Kidney epithelial cell (primary cell): ENCODE results near the gene ARMS2. TPM values are rescaled to one million over a fixed set of nuclear protein-coding genes. Genes with fewer than 3 reads are reported as not detected.

Experiments
- DNase-seq: peaks from one replicate; pipeline ENCODE4 v3.0.0-alpha.2; 2010; ENCODE audit warnings: low read depth
- H3K27me3 ChIP-seq: 2 replicates; pipeline ENCODE4 v1.6.0; 2011; ENCODE audit warnings: low read length; ENCODE audit not compliant: control insufficient read depth, insufficient read depth
- H3K36me3 ChIP-seq: 2 replicates; pipeline ENCODE4 v1.5.1; 2011; ENCODE audit warnings: low read length; ENCODE audit not compliant: control insufficient read depth, insufficient read depth
- H3K4me3 ChIP-seq: 2 replicates; pipeline ENCODE4 v1.5.1; 2011; ENCODE audit warnings: low read depth, mild to moderate bottlenecking, control low read depth, low read length
- total RNA-seq: library from RNA; depleted of rRNA; stranded (reverse); fragments of >200 nt; gene quantifications from 2 replicates; pipeline ENCODE4 v1.2.3, GENCODE V29; 2015
- TF ChIP-seq, protein P1 (sequence below): IDR thresholded peaks from 2 replicates; pipeline ENCODE4 v1.5.1; 2011; ENCODE audit warnings: mild to moderate bottlenecking, moderate library complexity, low read length, control low read depth, inconsistent platforms; ENCODE audit not compliant: insufficient read depth, poor library complexity, severe bottlenecking

Gene ARMS2
- total RNA-seq, 1 donor from 2014 or later, result not detected

DNA sequence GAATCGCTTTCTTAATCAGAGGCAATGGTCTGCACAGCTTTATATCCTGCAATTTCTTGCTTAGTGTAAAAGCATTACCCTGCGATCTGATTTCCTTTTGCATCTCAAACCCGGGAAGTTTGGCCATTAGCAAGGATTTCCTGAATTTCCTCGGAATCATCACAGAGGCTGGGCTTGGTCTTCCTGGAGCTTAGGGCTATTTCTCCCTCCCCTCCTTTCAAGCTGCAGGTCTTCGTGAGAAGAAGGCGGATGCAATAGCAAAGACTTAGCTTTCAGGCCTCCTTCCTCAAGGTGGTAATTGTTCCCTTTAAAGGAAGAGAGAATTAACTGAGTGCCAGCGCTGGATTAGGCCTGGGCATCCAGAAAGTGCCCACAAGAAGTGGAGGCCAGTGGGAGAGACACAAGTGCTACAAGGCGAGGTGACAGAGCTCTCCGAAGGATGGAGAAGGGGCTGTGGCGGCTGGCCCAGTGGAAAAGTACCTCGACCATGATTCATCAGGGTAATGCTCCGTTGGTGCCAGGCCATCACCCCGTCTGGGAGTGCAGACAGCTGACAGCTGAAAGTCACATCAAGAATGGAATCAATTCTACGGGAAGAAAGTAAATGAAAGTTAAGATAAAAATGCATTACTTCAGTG lies 4.0 kb upstream of the ARMS2 start:
- Histone ChIP-seq H3K36me3 (no peaks in the 10 kb centered on the region), H3K27me3 (no peaks in the 10 kb centered on the region), H3K4me3 (no peak overlapping the region)
- TF ChIP-seq, protein P1, sequence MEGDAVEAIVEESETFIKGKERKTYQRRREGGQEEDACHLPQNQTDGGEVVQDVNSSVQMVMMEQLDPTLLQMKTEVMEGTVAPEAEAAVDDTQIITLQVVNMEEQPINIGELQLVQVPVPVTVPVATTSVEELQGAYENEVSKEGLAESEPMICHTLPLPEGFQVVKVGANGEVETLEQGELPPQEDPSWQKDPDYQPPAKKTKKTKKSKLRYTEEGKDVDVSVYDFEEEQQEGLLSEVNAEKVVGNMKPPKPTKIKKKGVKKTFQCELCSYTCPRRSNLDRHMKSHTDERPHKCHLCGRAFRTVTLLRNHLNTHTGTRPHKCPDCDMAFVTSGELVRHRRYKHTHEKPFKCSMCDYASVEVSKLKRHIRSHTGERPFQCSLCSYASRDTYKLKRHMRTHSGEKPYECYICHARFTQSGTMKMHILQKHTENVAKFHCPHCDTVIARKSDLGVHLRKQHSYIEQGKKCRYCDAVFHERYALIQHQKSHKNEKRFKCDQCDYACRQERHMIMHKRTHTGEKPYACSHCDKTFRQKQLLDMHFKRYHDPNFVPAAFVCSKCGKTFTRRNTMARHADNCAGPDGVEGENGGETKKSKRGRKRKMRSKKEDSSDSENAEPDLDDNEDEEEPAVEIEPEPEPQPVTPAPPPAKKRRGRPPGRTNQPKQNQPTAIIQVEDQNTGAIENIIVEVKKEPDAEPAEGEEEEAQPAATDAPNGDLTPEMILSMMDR, result no peak
- DNase-seq, result no peak

DNA sequence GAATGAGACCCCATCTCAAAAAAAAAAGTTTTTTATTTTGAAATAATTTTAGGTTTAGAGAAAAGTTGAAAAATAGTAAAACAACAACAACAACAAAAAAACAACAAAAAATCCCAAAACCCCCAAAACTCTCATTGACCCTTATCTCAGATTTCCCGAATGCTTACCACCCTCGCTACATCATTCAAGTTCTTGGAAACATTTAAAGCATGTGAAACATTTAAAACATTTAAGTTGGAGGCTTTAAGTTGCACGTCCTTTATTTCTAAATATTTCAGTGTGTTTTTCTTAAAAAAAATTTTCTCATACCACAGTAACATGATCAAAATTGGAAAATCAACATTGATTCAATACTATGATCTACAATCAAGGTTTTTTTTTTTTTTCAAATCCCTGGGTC lies 382 bp upstream of the ARMS2 start:
- Histone ChIP-seq H3K27me3 (no peaks in the 10 kb centered on the region), H3K4me3 (no peak overlapping the region), H3K36me3 (no peaks in the 10 kb centered on the region)
- no peak for DNase-seq
- TF ChIP-seq, protein P1, result no peak

DNA sequence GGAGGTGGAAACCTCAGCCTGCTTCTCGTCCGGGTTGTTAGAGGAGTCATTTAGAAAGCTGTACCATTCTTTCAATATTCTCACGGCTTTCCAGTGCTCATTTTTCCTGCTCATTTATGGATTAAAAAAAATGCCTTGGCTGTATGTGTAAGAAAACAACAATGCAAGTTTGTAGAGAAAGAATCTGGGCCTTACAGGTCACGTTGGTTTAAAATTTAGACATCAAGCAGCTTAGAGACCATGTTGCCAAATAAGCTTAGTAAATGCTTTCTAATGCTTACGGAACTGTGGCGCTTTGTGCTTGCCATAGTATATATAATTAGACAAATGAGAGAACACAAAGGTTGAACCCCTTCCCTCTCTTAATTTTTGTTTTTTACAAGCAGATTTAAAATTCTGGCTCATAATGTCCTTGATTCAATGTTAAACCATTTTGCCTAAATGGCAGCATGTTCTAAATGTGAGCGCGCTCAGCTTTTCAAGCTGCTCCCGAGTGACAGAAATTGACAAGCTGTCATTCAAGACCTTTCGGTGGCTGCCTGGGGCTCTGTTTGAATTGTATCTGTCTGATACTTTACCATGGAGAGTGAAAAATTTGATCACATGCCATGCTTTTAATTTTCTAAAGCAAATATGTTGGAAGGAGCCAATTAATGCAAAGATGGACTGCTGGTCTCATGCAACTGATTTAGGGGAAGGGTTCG lies 1.1 kb downstream of the ARMS2 start:
- TF ChIP-seq, protein P1, result no peak
- H3K36me3 ChIP-seq, result no peaks in the 10 kb centered on the region
- H3K27me3 ChIP-seq, result no peaks in the 10 kb centered on the region
- DNase-seq, result no peak
- no peak overlapping the region for H3K4me3 ChIP-seq

DNA sequence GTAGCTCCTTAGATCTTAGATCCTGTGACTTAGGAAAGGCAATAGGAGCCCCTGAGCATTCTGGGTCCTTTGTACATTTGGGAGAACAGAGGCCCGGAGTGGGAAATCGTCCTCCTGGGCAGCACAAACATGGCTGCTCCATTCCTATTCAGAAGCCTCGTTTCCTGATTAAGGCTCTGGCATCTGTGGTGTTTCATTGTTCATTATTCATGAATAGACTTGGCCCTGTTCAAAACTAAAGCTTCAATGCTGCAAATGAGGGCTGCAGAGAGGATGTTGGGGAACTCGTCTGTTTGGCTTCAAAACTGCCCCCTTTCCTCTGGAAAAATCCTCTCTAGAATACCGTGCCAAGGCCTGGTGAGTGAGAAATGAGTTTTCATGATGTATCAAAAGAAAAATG lies 3.5 kb downstream of the ARMS2 start:
- TF ChIP-seq, protein P1, result no peak
- peaks cover 2% of the 10 kb centered on the region for H3K27me3 ChIP-seq

DNA sequence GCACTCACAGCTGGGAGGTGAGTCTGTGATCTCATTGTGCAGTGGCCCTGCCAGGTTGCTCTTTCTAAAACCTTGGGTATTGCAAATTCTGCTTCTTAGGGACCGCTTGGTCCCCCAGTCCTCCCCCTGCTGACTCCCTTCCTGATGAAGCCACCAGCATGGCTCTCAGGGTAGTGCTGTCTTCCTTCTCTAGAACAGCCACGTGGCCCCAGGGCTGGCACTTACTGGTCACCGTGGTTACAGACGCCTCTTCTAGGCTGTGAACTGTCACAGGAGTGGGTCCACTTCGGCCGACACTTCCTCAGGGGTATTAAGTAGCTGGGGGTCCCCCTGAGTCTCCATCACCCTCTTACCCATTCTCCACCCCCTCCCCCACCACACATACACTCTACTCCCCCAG lies 4.2 kb downstream of the ARMS2 start:
- no peak for DNase-seq
- Histone ChIP-seq H3K36me3 (no peaks in the 10 kb centered on the region), H3K4me3 (no peak overlapping the region), H3K27me3 (peaks cover 5% of the 10 kb centered on the region)
- TF ChIP-seq, protein P1, result no peak

More for the DNA sequence above, 3.5 kb downstream of the ARMS2 start:
- no peaks in the 10 kb centered on the region for H3K36me3 ChIP-seq
- H3K4me3 ChIP-seq, result no peak overlapping the region
- DNase-seq, result no peak
